ENCODE data around the gene INO80B.
"Not testable (repeated sequence)": the region's sequence is repeated elsewhere in the genome, so short reads cannot be mapped to it uniquely, and the experiment has no call there.

The INO80B gene

GRCh38 chr2:74450570-74451190 is 4.2 kb upstream of the INO80B start:
- no peak for DNase-seq

- DNase-seq = no peak
Observed at GRCh38 chr2:74457129-74457548, 2.3 kb downstream of the INO80B start.

- DNase-seq = peak; percentile 86
Observed at GRCh38 chr2:74457549-74458131, 2.8 kb downstream of the INO80B start.

GRCh38 chr2:74458132-74458937 is 3.4 kb downstream of the INO80B start, which contains the start of gene WBP1:
Gene WBP1, plus strand, starts transcription at chr2:74458438. Its CDS starts 165 bp downstream, at chr2:74458603.
- peak; percentile 100 for DNase-seq

GRCh38 chr2:74458938-74459363 is 4.1 kb downstream of the INO80B start:
- no peak for DNase-seq

- not testable (repeated sequence) for DNase-seq
Observed at GRCh38 chr2:74459503-74460118, 4.7 kb downstream of the INO80B start.

GRCh38 chr2:74460187-74460586 is 5.3 kb downstream of the INO80B start:
- DNase-seq = not testable (repeated sequence)

- no peak for DNase-seq
Observed at GRCh38 chr2:74461187-74462053, 6.5 kb downstream of the INO80B start.

- no peak for DNase-seq
Observed at GRCh38 chr2:74462054-74462785, 7.3 kb downstream of the INO80B start.

- DNase-seq = no peak
Observed at GRCh38 chr2:74462786-74463105, 7.9 kb downstream of the INO80B start.

GRCh38 chr2:74464406-74464805 is 9.5 kb downstream of the INO80B start:
- DNase-seq = no peak

GRCh38 chr2:74470742-74471141 is 15.9 kb downstream of the INO80B start:
- not testable (repeated sequence) for DNase-seq

GRCh38 chr2:74471332-74472065 is 16.6 kb downstream of the INO80B start:
- DNase-seq = no peak

- peak; percentile 97 for DNase-seq
Observed at GRCh38 chr2:74472086-74472944, 17.4 kb downstream of the INO80B start, which contains the start of gene MRPL53. Gene MRPL53, minus strand, starts transcription at chr2:74472680. Its CDS starts 20 bp downstream, at chr2:74472660.

GRCh38 chr2:74472945-74473258 is 18.0 kb downstream of the INO80B start:
- no peak for DNase-seq

GRCh38 chr2:74474481-74474880 is 19.6 kb downstream of the INO80B start:
- DNase-seq = no peak

GRCh38 chr2:74474899-74475298 is 20.0 kb downstream of the INO80B start:
- DNase-seq = no peak

- DNase-seq = no peak
Observed at GRCh38 chr2:74481431-74481830, 26.5 kb downstream of the INO80B start.

GRCh38 chr2:74481961-74482800 is 27.3 kb downstream of the INO80B start:
- peak; percentile 69 for DNase-seq
